Measurements from ENCODE around the gene COL4A4. TPM values are rescaled to one million over a fixed set of nuclear protein-coding genes. Genes with fewer than 3 reads are reported as not detected.

Gene COL4A4
- total and polyA plus RNA-seq, 2 experiments from 2014 or later = 1.3 to 3.1 TPM

- TF ChIP-seq REST (IDR thresholded peaks at IDR 0.05; ENCODE audit: unreplicated experiment) (no peak), JUNB (IDR thresholded peaks at IDR 0.05; ENCODE audit: unreplicated experiment) (no peak), ZNF331 (CRISPR knock-in tag; IDR thresholded peaks at IDR 0.05; ENCODE audit: low read depth) (no peak), ZNF114 (CRISPR knock-in tag; IDR thresholded peaks at IDR 0.05) (no peak), POLR2AphosphoS5 (IDR thresholded peaks at IDR 0.05; ENCODE audit: low read depth) (no peak), NANOG (IDR thresholded peaks at IDR 0.05; ENCODE audit: borderline replicate concordance) (no peak), STAT1 (IDR thresholded peaks at IDR 0.05; ENCODE audit: unreplicated experiment) (no peak), CTCF (conservative IDR thresholded peaks at IDR 0.05; ENCODE audit: low read depth in 2 of 2) (no peak)
Observed at GRCh38 chr2:227000123-227000522, 163.9 kb downstream of the COL4A4 start (continued).

- Histone ChIP-seq H3F3A (replicated peaks; ENCODE audit: low read depth) (no peaks in the 10 kb centered on the region), H3K79me2 (replicated peaks; ENCODE audit: insufficient read depth) (no peaks in the 10 kb centered on the region), H3K4me3 (no peak overlapping the region), H3K27me3 (ENCODE audit: insufficient read depth) (no peaks in the 10 kb centered on the region), H4K20me1 (replicated peaks; ENCODE audit: insufficient read depth) (no peaks in the 10 kb centered on the region; the same call in 1 of the 2 replicates), H3K27ac (ENCODE audit: low read depth) (no peak overlapping the region), H3K4me1 (ENCODE audit: insufficient read depth) (no peaks in the 10 kb centered on the region), H2AFZ (no peak overlapping the region), H3K36me3 (ENCODE audit: insufficient read depth) (no peaks in the 10 kb centered on the region), H3K9me2 (ENCODE audit: insufficient read depth) (peaks cover 3% of the 10 kb centered on the region; the same call in 1 of the 2 replicates), H3K4me2 (no peak overlapping the region)
- Mint-ChIP-seq H3K27me3 (ENCODE audit: insufficient read depth, low read depth, poor library complexity) (peaks cover 4% of the 10 kb centered on the region), H3K27ac (no peak overlapping the region), H3K4me1 (no peaks in the 10 kb centered on the region), H3K4me3 (no peak overlapping the region), H3K36me3 (ENCODE audit: low read depth) (peaks cover 13% of the 10 kb centered on the region; the same call in 2 of the 3 replicates), H3K9me3 (peaks cover 5% of the 10 kb centered on the region)
- DNase-seq (ENCODE audit: low spot score) (no peak), ATAC-seq (no peak)
- TF ChIP-seq ZNF331 (CRISPR knock-in tag; IDR thresholded peaks at IDR 0.05; ENCODE audit: low read depth) (no peak), EZH2 (IDR thresholded peaks at IDR 0.05; ENCODE audit: low read depth, unreplicated experiment) (no peak), POLR2AphosphoS5 (IDR thresholded peaks at IDR 0.05; ENCODE audit: low read depth) (no peak), REST (IDR thresholded peaks at IDR 0.05; ENCODE audit: unreplicated experiment) (no peak), CTCF (conservative IDR thresholded peaks at IDR 0.05; ENCODE audit: low read depth in 2 of 2) (no peak), NANOG (IDR thresholded peaks at IDR 0.05; ENCODE audit: borderline replicate concordance) (no peak)
Observed at GRCh38 chr2:226999661-227000060, 164.3 kb downstream of the COL4A4 start.
